Activated CD4-positive, alpha-beta T cell treated with anti-CD3 and anti-CD28 coated beads for 36 hours (primary cell): ENCODE data around the gene NRN1L. TPM values are rescaled to one million over a fixed set of nuclear protein-coding genes. Genes with fewer than 3 reads are reported as not detected.

Experiments used
- ATAC-seq: fragments of 200-7000 bp; cut with Tn5 transposase; one replicate; pipeline ENCODE4 v1.10.0; 2021; ENCODE audit warnings: mild to moderate bottlenecking, moderate library complexity
- CTCF ChIA-PET: fragments of 350-600 bp; sonication (Branson Sonifier 250); formaldehyde crosslinking; loops from one replicate; lab custom pipeline; 2021; ENCODE audit warnings: antibody characterized with exemption; lab: Charles Lee
- POLR2A ChIA-PET: fragments of 350-600 bp; sonication (Branson Sonifier 250); formaldehyde crosslinking; loops from one replicate; lab custom pipeline; 2021; ENCODE audit warnings: antibody characterized with exemption, inconsistent platforms; lab: Charles Lee
- DNase-seq: peaks from one replicate; pipeline ENCODE4 v3.0.0-alpha.2; 2020
- H3K27ac Mint-ChIP-seq: one replicate; pipeline ENCODE4 v1.8.0; 2021; ENCODE audit warnings: mixed read lengths
- H3K27me3 Mint-ChIP-seq: one replicate; pipeline ENCODE4 v1.8.0; 2021; ENCODE audit warnings: mixed read lengths
- H3K36me3 Mint-ChIP-seq: one replicate; pipeline ENCODE4 v1.8.0; 2021; ENCODE audit warnings: low read depth, mixed read lengths
- H3K4me1 Mint-ChIP-seq: one replicate; pipeline ENCODE4 v1.8.0; 2021; ENCODE audit warnings: mixed read lengths
- H3K4me3 Mint-ChIP-seq: one replicate; pipeline ENCODE4 v1.8.0; 2021; ENCODE audit warnings: mild to moderate bottlenecking, moderate library complexity, mixed read lengths
- H3K9me3 Mint-ChIP-seq: one replicate; pipeline ENCODE4 v1.8.0; 2021; ENCODE audit warnings: low read depth, mixed read lengths
- intact Hi-C, 2 experiments: fragments of 100-400 bp; cut with DNase I in 1 of 2; cut with micrococcal nuclease in 1 of 2; formaldehyde crosslinking; loops; one replicate each; pipeline versions ENCODE4 v1.14.2 to v1.15.1; 2022 to 2024; cut with DNase I, micrococcal nuclease
- total RNA-seq, 2 experiments: library from RNA; stranded (reverse); gene quantifications; one replicate each; pipeline ENCODE4 v1.2.3, GENCODE V29; 2021

The NRN1L gene
- total RNA-seq, 2 experiments from 2014 or later, result not detected

DNA sequence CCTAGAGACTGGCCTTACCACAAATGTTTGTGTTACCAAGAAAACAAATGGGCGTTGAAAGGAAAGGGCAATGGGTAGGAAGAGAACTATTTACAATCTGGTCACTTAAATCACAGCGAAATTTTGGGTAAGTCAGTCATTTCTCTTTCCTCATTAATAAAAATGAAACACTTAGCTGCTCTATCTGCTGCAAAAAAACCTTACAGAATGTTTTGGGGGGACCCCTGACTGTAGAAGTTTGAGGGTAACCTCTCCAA lies 38.7 kb upstream of the NRN1L start:
- no peaks in the 10 kb centered on the region for H3K9me3 Mint-ChIP-seq
- H3K36me3 Mint-ChIP-seq, result peaks cover 27% of the 10 kb centered on the region
- CTCF ChIA-PET, result interaction anchor here (0.6 to 2.6 kb wide), 8 partner anchors 12 to 325 kb away, joined by 3 to 12 read pairs (median 4); partner anchors contain the start of genes RANBP10 and TSNAXIP1
- ATAC-seq, result no peak
- no peaks in the 10 kb centered on the region for H3K27me3 Mint-ChIP-seq
- peaks cover 50% of the 10 kb centered on the region for H3K4me1 Mint-ChIP-seq
- POLR2A ChIA-PET, result interaction anchor here (0.9 to 1.2 kb wide), 5 partner anchors 12 to 325 kb away, joined by 3 read pairs; partner anchors contain the start of gene NFATC3
- H3K4me3 Mint-ChIP-seq, result peak overlapping the region; percentile 77
- no peak for DNase-seq
- peak overlapping the region; percentile 83 for H3K27ac Mint-ChIP-seq
- intact Hi-C loops, result loop anchor here (1.0 to 10.0 kb wide), 19 partner anchors 13 to 365 kb away; partner anchors contain the start of genes EDC4 (in 2 of the 2), PSKH1 (in 2 of the 2), ACD (in 1 of the 2) and ATP6V0D1 (in 1 of the 2)

GRCh38 chr16:67846320-67847063 lies 38.2 kb upstream of the NRN1L start, which contains the start of gene NUTF2:
NUTF2 (plus strand) TSS chr16:67846933; CDS start chr16:67865131, 18,198 bp downstream.
- ATAC-seq, result peak; percentile 68
- CTCF ChIA-PET, result interaction anchor here (0.6 to 2.6 kb wide), 8 partner anchors 13 to 325 kb away, joined by 3 to 12 read pairs (median 4); partner anchors contain the start of genes RANBP10 and TSNAXIP1
- peak; percentile 98 for DNase-seq
- POLR2A ChIA-PET, result interaction anchor here (0.6 to 1.2 kb wide), 6 partner anchors 13 to 325 kb away, joined by 3 to 4 read pairs (median 3); partner anchors contain the start of genes C16orf86, ENKD1 and NFATC3
- H3K36me3 Mint-ChIP-seq, result peaks cover 27% of the 10 kb centered on the region
- peaks cover 46% of the 10 kb centered on the region for H3K4me1 Mint-ChIP-seq
- peak within 1 kb of the TSS; percentile 77 for H3K4me3 Mint-ChIP-seq
- peak within 1 kb of the TSS; percentile 83 for H3K27ac Mint-ChIP-seq
- H3K9me3 Mint-ChIP-seq, result no peaks in the 10 kb centered on the region
- no peaks in the 10 kb centered on the region for H3K27me3 Mint-ChIP-seq
- intact Hi-C loops, result loop anchor here (1.0 to 10.0 kb wide), 20 partner anchors 13 to 464 kb away; partner anchors contain the start of genes EDC4 (in 2 of the 2), PSKH1 (in 2 of the 2), ACD (in 1 of the 2) and ATP6V0D1 (in 1 of the 2)

DNA sequence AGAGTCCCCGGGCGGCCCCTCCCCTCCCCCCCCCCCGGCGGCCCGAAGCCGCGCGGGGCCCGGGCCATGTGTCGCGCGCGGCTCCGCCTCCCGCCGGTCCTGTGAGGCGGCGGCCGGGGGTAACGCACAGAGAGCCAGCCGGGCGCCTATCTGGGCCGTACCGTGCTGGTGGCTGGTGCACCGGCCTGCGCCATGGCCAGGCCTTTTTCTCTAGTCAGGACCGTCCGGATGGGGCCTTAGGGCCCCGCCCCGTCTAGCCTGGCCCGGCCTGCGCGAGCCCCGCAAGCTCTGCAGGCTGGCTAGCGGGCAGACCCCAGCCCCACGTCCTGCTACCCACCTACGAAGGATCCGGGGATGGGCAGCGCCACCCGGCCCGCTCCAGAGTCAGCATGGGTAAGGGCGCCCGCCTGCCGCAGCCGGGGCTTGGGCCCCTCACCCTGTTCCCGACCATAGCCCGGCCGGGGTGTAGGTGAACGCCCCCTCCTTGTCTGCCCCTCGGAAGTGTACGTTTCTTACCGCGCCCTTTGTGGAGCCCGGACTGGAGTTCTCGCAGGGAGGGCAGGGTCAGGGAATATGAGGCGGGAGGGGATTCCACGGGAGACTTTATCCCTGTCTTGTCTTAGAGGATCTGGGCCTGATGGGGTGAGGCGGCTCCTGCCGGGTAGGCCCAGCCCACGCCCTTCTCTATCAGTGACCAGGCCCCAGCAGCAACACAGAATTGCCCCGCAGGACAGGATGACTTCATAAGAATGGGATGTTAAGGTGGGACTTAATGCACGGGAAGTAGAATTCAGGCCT lies 37.4 kb upstream of the NRN1L start, which contains the start of gene CENPT:
TSS of gene CENPT (minus strand) at position 630 of the 798 bp plus-strand sequence. CDS start 13,834 bp downstream, outside the sequence.
- DNase-seq (peak; percentile 30), ATAC-seq (peak; percentile 47)
- Mint-ChIP-seq H3K27ac (peak within 1 kb of the TSS; percentile 83), H3K27me3 (no peaks in the 10 kb centered on the region), H3K9me3 (no peaks in the 10 kb centered on the region), H3K4me1 (peaks cover 44% of the 10 kb centered on the region), H3K4me3 (peak within 1 kb of the TSS; percentile 77), H3K36me3 (peaks cover 27% of the 10 kb centered on the region)
- ChIA-PET POLR2A (interaction anchor here (0.6 kb wide), 1 partner anchor 10 kb away, joined by 3 read pairs; no protein-coding TSS in a partner anchor), CTCF (interaction anchor here (0.7 to 1.4 kb wide), 3 partner anchors 36 to 88 kb away, joined by 3 to 4 read pairs (median 4); no protein-coding TSS in a partner anchor)
- intact Hi-C loops, result loop anchor here (1.0 to 10.0 kb wide), 8 partner anchors 14 to 463 kb away; partner anchors contain the start of genes DDX28 (in 1 of the 2), DUS2 (in 1 of the 2), EDC4 (in 1 of the 2) and PSKH1 (in 1 of the 2)

GRCh38 chr16:67848118-67848517 lies 36.6 kb upstream of the NRN1L start:
- no peaks in the 10 kb centered on the region for H3K9me3 Mint-ChIP-seq
- no peak for DNase-seq
- H3K27me3 Mint-ChIP-seq, result no peaks in the 10 kb centered on the region
- H3K27ac Mint-ChIP-seq, result peak overlapping the region; percentile 60
- H3K36me3 Mint-ChIP-seq, result peaks cover 25% of the 10 kb centered on the region
- ChIA-PET POLR2A (interaction anchor here (0.6 kb wide), 1 partner anchor 9 kb away, joined by 3 read pairs; no protein-coding TSS in a partner anchor), CTCF (interaction anchor here (0.7 to 0.9 kb wide), 2 partner anchors 31 to 38 kb away, joined by 3 read pairs; no protein-coding TSS in a partner anchor)
- intact Hi-C loops, result loop anchor here in 1 of 2 experiments (5.0 to 10.0 kb wide), 2 partner anchors 44 to 323 kb away; partner anchors contain the start of genes PSKH1 and RIPOR1
- peak overlapping the region; percentile 77 for H3K4me3 Mint-ChIP-seq
- peaks cover 44% of the 10 kb centered on the region for H3K4me1 Mint-ChIP-seq
- no peak for ATAC-seq

DNA sequence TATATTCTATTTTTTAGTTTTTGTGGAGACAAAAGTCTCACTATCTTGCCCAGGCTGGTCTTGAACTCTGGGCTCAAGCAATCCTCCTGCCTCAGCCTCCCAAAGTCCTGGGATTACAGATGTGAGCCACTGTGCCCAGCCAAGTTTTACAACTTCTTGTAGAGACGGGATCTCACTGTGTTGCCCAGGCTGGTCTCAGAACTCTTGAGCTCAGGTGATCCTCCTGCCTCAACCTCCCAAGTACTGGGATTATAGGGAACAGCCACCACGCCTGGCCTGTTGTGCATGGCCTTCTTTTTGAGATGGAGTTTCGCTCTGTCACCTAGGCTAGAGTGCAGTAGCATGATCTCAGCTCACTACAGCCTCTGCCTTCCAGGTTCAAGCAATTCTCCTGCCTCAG lies 31.0 kb upstream of the NRN1L start:
- Mint-ChIP-seq H3K27ac (no peak overlapping the region), H3K27me3 (no peaks in the 10 kb centered on the region), H3K36me3 (peaks cover 11% of the 10 kb centered on the region), H3K9me3 (no peaks in the 10 kb centered on the region), H3K4me3 (no peak overlapping the region), H3K4me1 (peaks cover 39% of the 10 kb centered on the region)
- ATAC-seq (no peak), DNase-seq (no peak)
- POLR2A ChIA-PET, result no interaction called here
- intact Hi-C loops, result no loop called here
- CTCF ChIA-PET, result interaction anchor here (0.7 to 1.4 kb wide), 3 partner anchors 9 to 18 kb away, joined by 3 to 4 read pairs (median 3); no protein-coding TSS in a partner anchor

DNA sequence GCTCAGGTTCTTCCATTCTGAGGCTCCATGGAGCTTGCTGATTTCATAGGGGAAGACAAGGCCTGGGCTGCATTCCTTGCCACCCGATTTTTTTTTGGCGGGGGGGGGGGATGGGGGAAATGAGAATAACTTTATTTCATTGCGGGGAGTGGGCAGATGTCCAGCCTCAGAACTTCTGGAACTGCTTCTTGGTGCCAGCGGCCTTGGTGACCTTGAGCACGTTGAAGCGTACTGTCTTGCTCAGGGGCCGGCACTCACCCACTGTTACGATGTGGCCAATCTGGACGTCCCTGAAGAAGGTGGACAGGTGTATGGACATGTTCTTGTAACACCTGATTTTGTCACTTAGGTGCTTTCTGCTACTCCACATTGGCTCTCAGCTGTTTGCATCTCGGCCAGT lies 28.9 kb upstream of the NRN1L start:
- Mint-ChIP-seq H3K27me3 (no peaks in the 10 kb centered on the region), H3K4me3 (no peak overlapping the region), H3K36me3 (peaks cover 5% of the 10 kb centered on the region), H3K27ac (no peak overlapping the region), H3K9me3 (no peaks in the 10 kb centered on the region), H3K4me1 (peaks cover 32% of the 10 kb centered on the region)
- ChIA-PET CTCF (interaction anchor here (0.8 to 1.4 kb wide), 2 partner anchors 13 to 86 kb away, joined by 3 to 4 read pairs; no protein-coding TSS in a partner anchor), POLR2A (no interaction called here)
- ATAC-seq, result no peak
- intact Hi-C loops, result no loop called here
- no peak for DNase-seq

GRCh38 chr16:67856927-67857546 lies 27.6 kb upstream of the NRN1L start:
- DNase-seq, result no peak
- intact Hi-C loops, result no loop called here
- Mint-ChIP-seq H3K27me3 (no peaks in the 10 kb centered on the region), H3K36me3 (peaks cover 15% of the 10 kb centered on the region), H3K4me1 (peaks cover 32% of the 10 kb centered on the region), H3K9me3 (no peaks in the 10 kb centered on the region), H3K4me3 (no peak overlapping the region), H3K27ac (peak overlapping the region; percentile 29)
- ChIA-PET CTCF (interaction anchor here (0.6 kb wide), 1 partner anchor 392 kb away, joined by 3 read pairs; no protein-coding TSS in a partner anchor), POLR2A (interaction anchor here (0.6 kb wide), 1 partner anchor 9 kb away, joined by 3 read pairs; no protein-coding TSS in a partner anchor)
- no peak for ATAC-seq

DNA sequence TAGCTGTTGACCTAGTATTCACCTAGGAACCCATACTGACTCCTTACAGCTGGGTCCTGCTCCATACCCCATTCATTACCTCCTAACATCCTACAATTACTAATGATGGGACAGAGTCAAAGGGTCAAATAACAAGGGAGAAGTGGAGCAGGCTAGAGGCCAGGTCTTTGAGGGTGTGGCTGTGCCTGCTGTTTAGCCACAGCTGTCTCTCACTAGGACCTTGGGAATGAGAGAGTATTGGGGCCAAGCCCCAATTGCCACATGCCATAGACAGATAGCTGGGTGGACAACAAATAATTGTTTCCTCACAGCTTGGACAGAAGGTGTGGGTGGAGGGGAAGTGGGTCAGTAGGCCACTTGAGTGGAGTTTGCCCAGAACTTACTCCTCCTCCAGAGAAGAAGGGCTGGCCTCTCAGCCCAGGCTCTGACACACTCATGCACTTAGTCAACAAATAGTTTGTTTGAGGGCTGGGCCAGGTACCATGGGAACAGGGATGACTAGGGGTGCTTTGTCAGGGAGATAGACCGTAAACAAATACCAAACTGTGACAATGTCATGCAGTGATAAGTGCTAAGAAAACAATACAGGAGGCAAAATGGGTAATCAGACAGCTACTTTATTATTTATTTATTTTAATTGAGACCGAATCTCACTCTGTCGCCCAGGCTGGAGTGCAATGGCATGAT lies 27.0 kb upstream of the NRN1L start:
- peak; percentile 91 for ATAC-seq
- intact Hi-C loops, result no loop called here
- Mint-ChIP-seq H3K4me3 (no peak overlapping the region), H3K27me3 (no peaks in the 10 kb centered on the region), H3K36me3 (peaks cover 15% of the 10 kb centered on the region), H3K4me1 (peaks cover 32% of the 10 kb centered on the region), H3K9me3 (no peaks in the 10 kb centered on the region), H3K27ac (peak overlapping the region; percentile 40)
- CTCF ChIA-PET, result interaction anchor here (0.8 to 1.0 kb wide), 2 partner anchors 41 to 49 kb away, joined by 3 to 4 read pairs; no protein-coding TSS in a partner anchor
- peak; percentile 55 for DNase-seq
- POLR2A ChIA-PET, result interaction anchor here (0.6 kb wide), 1 partner anchor 10 kb away, joined by 3 read pairs; no protein-coding TSS in a partner anchor

DNA sequence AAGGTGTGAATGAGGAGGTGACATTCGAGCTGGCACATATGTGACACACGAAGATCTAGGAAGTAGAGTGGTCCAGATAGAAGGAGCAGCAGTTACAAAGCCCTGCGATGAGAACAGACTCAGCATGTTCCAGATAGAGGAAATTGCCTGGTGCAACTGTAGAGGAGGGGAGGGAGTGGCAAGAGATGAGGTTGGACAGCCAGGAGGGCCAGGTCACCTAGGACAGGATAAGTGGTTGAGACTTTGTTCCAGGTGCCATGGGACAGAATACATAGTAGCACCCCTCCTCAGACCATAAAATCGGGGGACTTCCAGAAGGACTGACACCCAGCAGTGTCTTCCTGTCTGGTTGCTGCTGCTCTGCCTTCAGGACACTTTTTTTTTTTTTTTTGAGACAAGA lies 26.2 kb upstream of the NRN1L start:
- intact Hi-C loops, result no loop called here
- DNase-seq (no peak), ATAC-seq (no peak)
- Mint-ChIP-seq H3K4me1 (peaks cover 32% of the 10 kb centered on the region), H3K27ac (no peak overlapping the region), H3K9me3 (no peaks in the 10 kb centered on the region), H3K36me3 (peaks cover 15% of the 10 kb centered on the region), H3K4me3 (no peak overlapping the region), H3K27me3 (no peaks in the 10 kb centered on the region)
- CTCF ChIA-PET, result interaction anchor here (1.0 to 1.8 kb wide), 3 partner anchors 42 to 337 kb away, joined by 3 to 5 read pairs (median 4); no protein-coding TSS in a partner anchor
- POLR2A ChIA-PET, result interaction anchor here (0.6 to 0.7 kb wide), 2 partner anchors 34 to 50 kb away, joined by 3 read pairs; no protein-coding TSS in a partner anchor
